ENCODE results near the gene RBMY1A1.

GRCh38 chrY:21585449-21585848 is 50.8 kb downstream of the RBMY1A1 start:
- TF ChIP-seq CTCF (IDR thresholded peaks at IDR 0.05; ENCODE audit: poor library complexity) (no peak), EZH2phosphoT487 (IDR thresholded peaks at IDR 0.05; ENCODE audit: low read depth, severe bottlenecking, unreplicated experiment) (no peak)

All from hepatocyte (in vitro differentiated cells).